OCI-M2 (cell line): Measurements from ENCODE around the gene STAB1.

Experiments
- DNase-seq: peaks from one replicate; lab custom pipeline; 2025; ENCODE audit not compliant: unreplicated experiment; lab: John Stamatoyannopoulos, UW

STAB1 gene

DNA sequence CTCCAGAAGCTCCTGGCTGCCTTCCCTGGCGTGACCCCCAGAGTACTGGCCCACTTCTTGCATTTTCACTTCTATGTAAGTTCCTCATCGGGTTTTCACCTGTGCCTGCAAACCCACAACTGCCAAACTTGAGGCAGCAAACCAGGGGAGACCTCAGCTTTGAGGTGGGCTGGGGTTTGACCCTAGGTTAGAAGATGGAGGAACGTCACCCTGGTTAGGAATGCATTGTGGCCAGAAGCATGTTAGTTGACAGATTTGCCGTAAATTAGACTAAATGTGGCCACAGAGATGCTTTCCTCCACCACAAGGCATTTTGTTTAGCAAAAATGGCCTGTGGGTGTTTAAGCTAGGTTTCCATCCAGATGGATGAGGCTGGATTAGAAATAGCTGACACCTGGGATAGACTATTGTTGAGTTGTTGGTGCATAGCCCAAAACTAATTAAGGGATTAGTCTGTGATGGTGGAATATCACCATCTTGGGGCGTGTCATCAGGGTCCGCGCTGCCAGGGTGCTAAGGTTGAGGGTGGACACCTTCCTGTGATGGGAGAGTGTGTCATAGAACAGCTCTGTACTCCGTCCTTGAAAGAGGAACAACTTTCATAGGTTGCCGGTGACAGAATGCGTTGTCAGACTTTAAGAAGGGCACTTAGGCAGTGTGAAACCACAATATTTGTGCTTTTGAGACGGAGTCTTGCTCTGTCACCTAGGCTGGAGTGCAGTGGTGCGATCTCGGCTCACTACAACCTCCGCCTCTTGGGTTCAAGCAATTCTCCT lies 36.2 kb upstream of the STAB1 start:
- no peak for DNase-seq

DNA sequence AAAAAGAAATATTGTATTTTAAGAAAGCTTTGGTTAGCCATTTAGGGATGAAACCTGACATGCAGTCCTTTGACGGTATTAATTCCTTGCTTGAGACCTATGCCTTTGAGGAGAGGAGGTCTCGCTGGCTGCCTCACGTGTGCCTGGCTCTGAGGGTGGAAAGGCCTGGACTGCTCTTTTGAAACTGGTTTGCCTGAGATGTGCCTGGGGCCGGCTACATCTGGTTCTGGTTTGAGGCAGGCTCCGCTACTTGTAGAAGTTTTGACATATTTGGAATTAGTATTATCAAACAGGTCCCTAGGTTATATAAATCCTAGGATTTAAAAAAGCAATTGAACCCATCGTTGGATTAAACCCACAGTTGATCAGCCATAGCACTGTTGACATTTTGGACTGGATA lies 33.3 kb upstream of the STAB1 start:
- no peak for DNase-seq

DNA sequence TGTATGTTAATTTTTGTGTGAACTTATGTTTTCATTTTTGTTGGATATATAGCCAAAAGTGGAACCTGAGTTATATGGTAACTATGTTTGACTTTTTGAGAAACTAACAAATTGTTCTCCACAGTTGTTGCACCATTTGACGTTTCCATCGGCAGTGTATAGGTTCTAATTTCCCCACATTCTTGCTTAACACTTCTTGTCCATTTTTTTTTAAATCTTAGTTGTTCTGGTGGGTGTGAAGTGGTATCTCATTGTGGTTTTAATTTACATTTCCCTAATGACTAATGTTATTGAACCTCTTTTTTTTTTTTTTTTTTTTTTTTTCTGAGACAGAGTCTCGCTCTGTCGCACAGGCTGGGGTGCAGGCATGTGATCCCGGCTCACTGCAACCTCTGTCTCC lies 31.7 kb upstream of the STAB1 start:
- no peak for DNase-seq

DNA sequence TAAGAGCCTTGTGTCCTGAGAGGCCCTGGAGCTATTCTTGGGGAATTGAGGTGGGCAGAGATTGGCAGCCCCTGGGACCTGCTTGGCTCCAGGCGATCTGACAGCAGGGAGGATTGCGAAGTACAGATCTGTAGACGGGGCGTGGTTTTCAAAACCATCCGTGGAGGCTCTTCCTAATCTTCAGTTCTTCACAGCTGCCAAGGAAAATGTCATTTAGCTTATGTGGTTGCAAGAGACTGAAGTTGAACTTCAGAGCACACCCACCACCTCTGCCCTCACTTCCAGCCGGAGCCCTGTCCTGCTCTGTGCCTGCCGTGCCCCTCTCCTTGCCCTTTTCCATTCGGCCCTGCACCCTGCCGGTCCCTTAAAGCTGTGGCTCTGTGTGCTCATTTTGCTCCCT lies 26.8 kb upstream of the STAB1 start:
- no peak for DNase-seq

DNA sequence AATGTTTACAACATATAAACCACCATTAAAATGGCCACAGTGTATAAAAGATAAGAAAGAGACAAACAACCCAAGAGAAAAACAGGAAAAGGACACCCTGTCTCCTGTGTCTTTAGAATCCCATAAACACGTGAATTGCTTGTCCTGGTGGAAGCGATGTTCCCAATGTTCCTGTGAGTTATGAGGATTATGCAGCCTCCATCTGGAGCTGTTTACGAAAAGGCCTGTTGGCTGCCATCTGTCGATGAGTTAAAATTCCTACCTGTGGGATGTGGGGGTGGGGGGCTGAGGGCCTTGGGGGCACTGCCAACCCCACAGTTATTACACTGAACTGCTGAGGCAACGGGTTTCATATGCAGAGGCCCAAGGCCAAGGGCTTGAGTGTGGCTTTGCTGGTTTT lies 26.1 kb upstream of the STAB1 start:
- DNase-seq, result no peak

DNA sequence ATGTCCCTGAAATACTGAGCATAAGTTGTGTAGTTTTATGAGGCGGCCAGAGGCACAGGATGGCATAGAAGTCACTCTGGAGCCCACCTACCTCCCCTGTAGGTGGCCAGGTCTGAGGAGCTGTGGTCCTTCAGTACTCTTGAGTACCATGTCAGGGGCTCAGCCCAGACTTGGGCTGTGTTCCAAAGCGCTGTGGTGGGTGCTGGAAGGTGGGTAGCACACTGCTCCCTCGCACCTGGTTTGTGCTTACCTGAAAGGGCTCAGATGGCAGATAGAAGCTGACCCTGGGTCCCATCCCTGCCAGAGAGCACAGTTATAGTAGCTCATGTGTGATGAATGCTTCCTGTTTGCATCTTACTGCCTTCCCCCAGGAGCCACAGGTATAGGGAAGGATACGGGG lies 24.2 kb upstream of the STAB1 start:
- no peak for DNase-seq

DNA sequence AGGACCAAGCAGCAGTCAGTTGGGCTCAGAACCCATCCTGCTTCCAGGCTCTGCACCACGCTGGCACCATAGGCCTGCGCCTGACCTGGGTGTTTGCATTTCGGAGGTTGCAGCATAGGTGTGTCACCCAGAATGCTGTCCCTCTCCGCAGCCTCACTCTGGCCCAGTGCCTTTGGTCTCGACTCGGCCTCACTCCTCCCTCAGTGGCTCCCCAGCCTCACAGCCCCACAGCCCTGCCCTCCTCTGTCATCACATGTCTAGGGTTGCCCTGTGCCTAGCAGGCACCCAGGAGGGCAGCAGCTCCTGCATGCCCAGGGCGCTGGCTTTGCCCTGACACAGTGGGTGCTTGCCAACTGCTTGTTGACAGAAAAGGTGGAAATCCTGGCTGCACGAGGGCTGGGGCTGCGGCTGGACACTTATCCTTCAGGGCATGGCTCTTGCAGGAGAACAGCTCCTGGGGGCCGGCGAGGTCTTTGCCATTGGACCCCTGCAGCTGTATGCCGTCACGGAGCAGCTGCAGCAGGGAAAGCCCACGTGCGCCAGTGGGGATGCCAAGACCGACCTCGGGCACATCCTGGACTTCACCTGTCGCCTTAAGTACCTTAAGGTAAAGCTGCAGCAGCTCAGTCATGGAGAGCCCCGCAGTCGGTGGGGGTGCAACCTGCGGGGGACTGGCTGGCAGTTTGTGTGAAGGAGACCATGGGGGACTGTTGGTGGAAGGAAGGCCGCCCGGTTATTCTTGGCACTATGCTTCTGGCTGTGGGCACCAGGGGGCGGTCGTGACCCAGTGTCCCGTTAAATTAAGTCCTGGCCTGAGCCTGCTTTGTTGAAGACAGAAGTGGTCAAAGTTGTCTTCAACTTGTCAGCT lies 23.5 kb upstream of the STAB1 start:
- DNase-seq, result no peak

DNA sequence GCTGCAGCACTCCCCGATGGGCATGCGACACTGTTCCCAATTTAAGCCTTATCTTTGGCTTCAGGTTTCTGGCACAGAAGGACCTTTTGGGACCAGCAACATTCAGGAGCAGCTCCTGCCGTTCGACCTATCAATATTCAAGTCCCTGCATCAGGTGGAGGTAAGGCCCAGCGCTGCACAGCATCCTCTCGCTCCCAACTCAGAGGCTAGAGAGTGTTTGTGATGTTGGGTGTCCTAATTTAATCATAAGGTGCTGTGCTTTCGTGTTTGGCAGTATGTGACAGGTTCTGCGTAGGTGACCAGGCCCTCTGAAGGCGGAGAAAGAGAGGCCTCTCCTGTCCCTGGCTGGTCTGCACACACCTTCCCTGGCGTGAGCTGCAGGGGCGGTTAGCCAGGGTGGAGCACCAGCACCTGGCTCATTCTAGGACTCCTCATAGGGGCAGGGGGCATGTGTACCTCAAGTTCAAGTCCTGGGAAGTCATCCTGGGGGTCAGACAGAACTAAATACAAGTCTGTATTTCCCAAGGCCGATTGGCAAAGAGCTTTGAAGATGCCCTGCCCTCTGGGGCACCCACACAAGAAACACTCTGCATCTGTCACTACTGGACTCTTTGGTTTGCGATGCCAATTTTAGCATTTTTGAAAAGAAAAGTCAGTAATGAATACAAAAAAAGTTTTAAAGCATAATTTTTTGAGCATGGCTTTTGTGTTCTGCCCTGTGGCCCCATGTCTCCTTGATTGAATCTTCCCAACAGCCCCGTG lies 22.7 kb upstream of the STAB1 start:
- no peak for DNase-seq

DNA sequence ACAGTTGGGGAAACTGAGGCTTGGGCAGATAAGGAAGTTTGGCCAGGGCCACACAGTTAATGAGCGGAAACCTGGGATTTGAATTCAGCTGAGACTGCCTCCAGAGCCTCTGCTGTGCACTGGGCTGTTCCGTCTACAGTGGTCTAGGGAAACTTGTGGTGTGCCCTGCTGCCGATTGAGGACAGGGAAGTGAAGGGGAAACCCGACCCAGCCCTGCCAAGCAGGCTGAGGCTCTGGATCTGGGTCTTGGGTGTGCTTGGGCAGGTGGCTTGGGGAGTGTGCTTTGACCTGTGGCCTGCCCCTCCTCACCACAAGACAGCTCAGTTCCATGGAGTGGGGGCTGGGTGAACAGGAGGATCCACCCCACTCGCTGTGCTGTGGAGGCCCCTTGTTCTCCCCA lies 22.1 kb upstream of the STAB1 start:
- DNase-seq, result no peak

DNA sequence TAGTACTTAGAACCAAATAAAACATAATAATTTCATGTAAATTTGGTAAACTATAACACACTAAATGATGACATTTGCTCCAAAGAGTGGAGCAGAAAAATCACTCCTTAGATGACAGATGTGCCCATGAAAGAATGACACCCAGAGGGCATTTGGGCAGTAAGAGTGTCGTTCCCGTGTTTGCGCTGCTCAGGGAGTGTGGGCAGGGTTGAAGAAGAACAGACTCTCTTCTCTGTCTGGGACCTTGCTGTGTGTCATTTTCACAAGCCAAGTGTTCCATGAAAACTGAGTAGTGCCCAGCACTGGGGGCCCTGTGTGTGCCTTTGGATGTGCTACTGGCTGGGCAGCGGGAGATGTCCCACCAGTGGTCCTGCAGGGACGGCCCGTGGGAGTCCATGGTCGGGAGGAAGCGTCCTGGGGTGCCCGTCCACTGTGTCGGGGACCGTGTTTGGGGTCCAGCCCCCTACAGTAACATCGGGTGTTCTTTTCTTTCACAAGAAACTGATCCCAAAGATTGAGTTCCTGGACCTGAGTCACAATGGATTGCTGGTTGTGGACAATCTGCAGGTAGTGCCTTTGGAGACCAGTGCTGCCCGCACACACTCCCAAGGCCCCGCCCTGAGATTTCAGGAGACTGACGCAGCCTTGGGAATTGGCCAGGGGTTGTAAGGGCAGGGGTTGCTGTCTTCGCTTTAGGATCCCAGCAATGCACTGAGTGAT lies 17.9 kb upstream of the STAB1 start:
- DNase-seq, result no peak

DNA sequence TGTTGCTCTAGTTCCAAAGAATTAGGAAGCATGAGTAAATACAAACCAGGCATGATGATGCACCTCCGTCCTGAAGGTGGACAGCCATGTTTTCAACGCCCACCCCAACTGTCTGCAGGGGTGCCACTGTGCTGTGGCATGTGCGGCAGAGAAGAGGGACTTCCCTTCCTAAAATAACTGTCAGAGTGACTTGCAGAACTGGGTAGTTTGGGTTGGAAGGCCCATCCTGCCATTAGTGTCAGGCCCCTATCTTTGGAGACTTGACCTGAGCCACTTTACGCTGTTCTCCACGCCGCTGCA lies 17.4 kb upstream of the STAB1 start:
- DNase-seq, result no peak

DNA sequence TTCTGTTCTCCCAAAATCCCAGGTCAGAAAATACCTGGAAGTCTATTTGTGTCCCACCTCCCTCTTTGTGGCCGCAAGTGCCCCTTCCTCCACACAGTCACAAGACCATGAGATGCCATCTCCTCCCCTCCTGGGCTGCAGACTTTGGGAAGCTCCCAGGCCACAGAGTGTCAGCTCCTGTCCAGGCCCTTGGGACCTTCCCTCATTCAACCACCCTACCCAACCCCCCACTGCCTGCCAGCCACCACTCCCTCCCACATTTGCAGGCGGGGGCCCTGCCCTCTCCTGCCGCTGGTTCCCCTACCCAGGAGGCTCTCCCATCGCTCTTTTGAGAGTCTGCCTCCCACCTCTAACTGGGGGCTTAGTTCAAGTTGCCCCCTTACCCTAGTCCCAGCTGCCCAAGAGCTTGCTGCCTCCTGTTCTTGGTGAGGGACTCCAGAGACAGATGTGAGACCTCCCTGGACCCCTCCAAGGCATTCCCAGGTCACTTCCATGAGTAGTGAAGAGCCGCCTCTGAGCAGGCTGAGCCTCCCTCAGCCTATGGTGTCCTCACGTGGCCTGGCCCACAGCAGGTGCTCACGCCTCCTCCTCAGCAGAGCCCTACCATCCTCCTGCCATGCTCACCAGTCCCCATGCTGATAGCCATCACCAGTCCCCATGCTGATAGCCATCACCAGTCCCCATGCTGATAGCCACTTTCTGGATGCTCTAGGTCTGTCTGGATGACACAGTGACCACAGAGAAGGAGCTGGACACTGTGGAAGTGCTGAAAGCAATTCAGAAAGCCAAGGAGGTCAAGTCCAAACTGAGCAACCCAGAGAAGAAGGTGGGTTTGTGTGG lies 15.9 kb upstream of the STAB1 start:
- DNase-seq, result no peak

DNA sequence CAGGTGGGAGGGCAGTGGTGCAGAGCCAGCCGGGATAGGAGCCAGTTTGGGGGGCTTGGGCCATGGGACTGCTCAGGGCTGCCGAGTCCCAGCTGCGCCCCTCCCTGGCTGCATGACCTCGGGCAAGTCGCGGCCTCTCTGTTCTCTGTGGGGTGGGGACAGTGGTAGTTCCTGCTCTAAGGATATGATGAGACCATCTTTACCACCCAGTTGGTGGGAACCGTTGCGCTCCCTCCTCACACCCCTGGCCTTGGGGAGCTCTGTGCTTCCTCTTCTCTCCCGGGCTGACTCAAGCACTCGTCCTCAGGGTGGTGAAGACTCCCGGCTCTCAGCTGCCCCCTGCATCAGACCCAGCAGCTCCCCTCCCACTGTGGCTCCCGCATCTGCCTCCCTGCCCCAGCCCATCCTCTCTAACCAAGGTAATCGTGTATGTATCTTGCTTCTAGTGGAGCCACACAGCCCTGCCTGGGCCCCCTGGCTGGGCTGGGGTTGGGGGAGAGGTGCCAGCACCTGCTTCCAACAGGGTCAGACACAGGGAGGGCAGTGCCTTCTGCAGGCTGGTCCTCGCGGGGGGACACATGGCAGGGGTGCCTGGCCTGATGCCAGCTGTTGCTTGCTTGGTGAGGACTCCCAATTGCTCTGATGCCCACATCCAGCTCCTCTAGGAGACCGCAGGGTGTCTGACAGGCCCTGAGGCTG lies 15.1 kb upstream of the STAB1 start:
- DNase-seq, result no peak

DNA sequence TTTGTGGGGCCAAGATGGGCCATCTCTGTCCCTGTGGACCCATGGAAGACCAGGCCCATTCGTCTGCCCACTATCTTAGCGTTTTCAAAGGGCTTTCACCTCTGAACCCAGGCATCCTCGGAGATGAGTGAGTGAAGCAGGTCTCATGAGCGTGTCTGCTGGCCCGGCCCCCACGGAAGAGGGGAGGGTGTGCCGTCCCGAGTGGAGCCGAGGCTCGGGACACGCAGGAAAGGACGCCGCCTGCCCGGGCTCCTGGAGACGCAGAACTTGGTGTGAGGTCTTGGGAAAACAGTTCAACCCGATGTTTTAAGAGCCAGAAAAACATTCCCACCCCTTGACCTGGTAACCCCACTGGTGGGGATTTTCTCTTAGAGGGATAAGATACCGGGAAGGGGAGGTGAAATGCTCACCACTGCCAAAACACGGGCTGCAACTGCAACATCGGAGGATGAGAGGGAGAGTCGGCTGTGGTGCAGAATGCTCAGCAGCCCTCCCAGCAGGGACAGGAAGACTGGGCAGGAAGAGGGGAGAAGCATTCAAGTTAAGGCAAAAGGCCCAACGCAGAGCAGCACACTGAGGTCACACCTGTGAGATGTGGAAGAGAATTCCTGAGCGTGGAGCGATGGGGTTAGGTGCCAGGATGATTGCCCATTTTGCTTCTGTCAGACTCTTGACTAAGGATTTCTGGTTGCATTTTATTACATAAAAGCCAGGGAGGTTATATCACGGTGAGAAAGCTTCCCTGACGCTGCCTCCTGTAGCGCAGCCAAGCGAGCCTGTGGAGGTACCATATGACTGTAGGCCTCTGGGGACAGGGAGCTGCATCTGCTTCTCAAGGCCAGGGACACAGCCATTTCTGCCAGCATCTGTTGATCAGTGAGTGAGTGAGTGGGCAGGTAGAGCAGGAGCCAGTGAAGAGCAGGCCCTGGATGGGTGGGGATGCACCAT lies 14.1 kb upstream of the STAB1 start:
- DNase-seq, result no peak

DNA sequence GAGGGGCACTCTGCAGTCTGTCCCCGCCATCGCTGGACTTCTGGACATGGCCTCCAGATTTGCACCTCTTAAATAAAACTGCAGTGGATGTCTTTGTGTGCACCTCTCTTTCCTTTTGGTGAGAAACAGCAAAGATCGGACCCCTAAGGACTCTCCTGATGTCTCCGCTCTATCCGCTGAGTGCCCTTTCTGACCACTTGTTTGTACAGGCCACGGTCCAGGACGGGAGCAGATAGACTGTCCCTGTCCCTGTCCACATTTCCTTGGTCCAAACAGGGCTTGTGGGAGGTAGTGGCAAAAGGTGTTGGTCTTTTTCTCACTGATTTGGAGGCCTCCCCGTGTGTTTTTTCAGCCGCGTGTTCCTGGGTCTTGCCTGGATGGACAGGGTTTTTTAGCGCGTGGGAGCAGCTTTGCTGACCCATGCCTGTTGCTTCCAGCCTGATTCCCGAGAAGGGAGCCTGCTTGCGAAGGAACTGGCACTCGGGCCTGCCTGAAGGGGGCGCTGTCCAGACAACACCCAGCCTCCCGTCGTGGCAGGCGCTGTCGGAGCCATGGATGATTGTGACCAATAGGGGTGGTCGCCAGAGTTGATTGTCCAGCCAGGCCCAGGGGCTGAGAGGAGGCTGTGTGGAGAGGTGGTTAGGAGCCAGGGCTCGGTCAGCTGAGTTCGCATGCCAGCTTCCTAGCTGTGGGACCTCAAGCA lies 13.2 kb upstream of the STAB1 start:
- no peak for DNase-seq

DNA sequence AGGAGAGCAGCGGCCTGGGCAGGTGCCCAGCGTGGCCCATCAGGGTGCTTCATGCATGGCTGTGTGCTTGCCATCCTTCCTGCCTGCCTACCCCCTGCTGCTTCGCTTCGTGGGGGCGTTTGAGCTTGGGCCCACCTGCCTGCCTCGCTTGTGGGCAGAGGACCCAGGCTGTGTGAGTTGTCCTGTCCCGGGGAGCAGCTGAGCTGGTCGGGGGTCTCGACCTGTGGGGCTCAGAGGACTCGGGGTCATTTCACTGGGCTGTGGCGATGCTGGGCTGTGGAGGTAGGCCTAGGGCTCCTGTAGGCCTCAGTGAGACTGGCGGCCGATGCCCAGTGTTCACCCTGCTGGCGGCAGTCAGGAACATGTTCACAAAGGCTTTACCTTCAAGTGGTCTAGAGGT lies 12.1 kb upstream of the STAB1 start:
- no peak for DNase-seq

DNA sequence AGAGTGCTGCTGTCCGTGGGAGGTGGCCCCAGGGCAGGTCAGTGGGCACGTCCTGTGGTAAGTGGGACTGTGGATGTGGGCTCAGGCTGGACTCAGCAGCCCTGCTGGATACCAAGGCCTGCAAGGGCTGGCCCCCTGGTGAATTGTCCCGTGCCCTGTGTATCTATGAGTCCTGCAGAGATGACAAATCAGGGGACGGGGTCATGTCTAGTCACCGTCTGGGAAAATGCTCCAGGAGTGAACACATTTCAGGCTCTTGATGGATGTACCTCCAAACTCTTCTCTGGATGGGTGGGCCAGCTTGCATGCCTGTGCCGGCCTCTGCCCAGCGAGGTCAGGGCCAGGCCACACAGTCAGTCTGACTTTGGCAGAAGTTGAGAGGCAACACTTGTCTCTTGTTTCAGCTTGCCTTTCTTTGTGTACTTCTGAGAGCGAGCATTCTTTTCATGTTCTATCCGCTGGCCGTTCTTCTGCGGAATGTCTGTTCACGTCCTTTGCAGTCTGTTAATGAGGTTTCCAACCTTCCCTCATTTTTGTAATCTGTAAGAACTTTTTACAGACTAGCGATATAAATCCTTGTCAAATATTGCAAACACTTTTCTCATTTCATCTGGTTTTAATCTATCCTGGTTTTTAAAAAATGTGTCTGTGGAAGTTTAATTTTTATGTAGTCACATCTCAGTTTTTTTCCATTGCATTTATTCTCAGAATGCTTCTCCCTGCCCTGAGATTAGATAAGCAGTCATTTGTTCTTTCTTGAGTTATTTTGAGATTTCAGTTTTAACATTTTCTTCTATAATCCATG lies 11.4 kb upstream of the STAB1 start:
- no peak for DNase-seq
